HepG2 (cell line): ENCODE measurements around the gene TMEM217.

ENCODE experiments used
- FOXA1 ChIP-seq, 2 experiments: fragments of 450-650 bp in 1 of 2; sonication (generic) in 1 of 2; formaldehyde crosslinking in 1 of 2; IDR thresholded peaks; 2 replicates each; pipeline versions ENCODE4 v1.4.0 to v1.6.1; 2016 to 2020; ENCODE audit warnings: missing genetic modification reagents in 1 of 2
- NFE2 ChIP-seq: sonication (generic); formaldehyde crosslinking; IDR thresholded peaks from 2 replicates; pipeline ENCODE4 v1.4.0; 2020; ENCODE audit warnings: missing genetic modification reagents
- RELA ChIP-seq: sonication (generic); formaldehyde crosslinking; IDR thresholded peaks from 2 replicates; pipeline ENCODE4 v1.4.0; 2020; ENCODE audit warnings: missing genetic modification reagents
- SP1 ChIP-seq, 2 experiments: fragments of 450-650 bp in 1 of 2; sonication (generic) in 1 of 2; formaldehyde crosslinking in 1 of 2; IDR thresholded peaks; 2 replicates each; pipeline versions ENCODE4 v1.4.0 to v1.6.1; 2016 to 2020; ENCODE audit warnings: missing genetic modification reagents in 1 of 2
- TP53 ChIP-seq: sonication (generic); formaldehyde crosslinking; conservative IDR thresholded peaks from 2 replicates; pipeline ENCODE4 v1.4.0; 2020; ENCODE audit warnings: missing genetic modification reagents
- ZNF615 ChIP-seq: sonication (generic); formaldehyde crosslinking; IDR thresholded peaks from 2 replicates; pipeline ENCODE4 v1.5.0; 2020; ENCODE audit warnings: mild to moderate bottlenecking, missing genetic modification reagents, borderline replicate concordance
- ZNF749 ChIP-seq: sonication (generic); formaldehyde crosslinking; IDR thresholded peaks from 2 replicates; pipeline ENCODE4 v1.8.0; 2022; ENCODE audit warnings: mild to moderate bottlenecking, missing genetic modification reagents, moderate library complexity, borderline replicate concordance

GRCh38 chr6:37200085-37200484, 57.9 kb downstream of the TMEM217 start:
- no peak for TF ChIP-seq NFE2
- no peak for TF ChIP-seq SP1 (IDR thresholded peaks at IDR 0.05)
- no peak for TF ChIP-seq SP1 (CRISPR knock-in tag; IDR thresholded peaks at IDR 0.05)
- no peak for TF ChIP-seq TP53
- no peak for TF ChIP-seq FOXA1 (IDR thresholded peaks at IDR 0.05)
- no peak for TF ChIP-seq FOXA1 (CRISPR knock-in tag; IDR thresholded peaks at IDR 0.05)
- no peak for TF ChIP-seq ZNF749 (CRISPR knock-in tag)
- no peak for TF ChIP-seq ZNF615
- TF ChIP-seq RELA (CRISPR knock-in tag): no peak
